ENCODE results near the gene SERPINB8.

- TF ChIP-seq, protein P1, sequence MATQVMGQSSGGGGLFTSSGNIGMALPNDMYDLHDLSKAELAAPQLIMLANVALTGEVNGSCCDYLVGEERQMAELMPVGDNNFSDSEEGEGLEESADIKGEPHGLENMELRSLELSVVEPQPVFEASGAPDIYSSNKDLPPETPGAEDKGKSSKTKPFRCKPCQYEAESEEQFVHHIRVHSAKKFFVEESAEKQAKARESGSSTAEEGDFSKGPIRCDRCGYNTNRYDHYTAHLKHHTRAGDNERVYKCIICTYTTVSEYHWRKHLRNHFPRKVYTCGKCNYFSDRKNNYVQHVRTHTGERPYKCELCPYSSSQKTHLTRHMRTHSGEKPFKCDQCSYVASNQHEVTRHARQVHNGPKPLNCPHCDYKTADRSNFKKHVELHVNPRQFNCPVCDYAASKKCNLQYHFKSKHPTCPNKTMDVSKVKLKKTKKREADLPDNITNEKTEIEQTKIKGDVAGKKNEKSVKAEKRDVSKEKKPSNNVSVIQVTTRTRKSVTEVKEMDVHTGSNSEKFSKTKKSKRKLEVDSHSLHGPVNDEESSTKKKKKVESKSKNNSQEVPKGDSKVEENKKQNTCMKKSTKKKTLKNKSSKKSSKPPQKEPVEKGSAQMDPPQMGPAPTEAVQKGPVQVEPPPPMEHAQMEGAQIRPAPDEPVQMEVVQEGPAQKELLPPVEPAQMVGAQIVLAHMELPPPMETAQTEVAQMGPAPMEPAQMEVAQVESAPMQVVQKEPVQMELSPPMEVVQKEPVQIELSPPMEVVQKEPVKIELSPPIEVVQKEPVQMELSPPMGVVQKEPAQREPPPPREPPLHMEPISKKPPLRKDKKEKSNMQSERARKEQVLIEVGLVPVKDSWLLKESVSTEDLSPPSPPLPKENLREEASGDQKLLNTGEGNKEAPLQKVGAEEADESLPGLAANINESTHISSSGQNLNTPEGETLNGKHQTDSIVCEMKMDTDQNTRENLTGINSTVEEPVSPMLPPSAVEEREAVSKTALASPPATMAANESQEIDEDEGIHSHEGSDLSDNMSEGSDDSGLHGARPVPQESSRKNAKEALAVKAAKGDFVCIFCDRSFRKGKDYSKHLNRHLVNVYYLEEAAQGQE (IDR thresholded peaks at IDR 0.05; ENCODE audit: insufficient read depth in 1 of 2, low read depth in 2 of 2, low read length in 1 of 2): no peak
- TF ChIP-seq CTCF (IDR thresholded peaks at IDR 0.05): no peak
Measured at GRCh38 chr18:63997606-63998005, 27.7 kb downstream of the SERPINB8 start.

Measured in Panc1 (cell line).